Measurements from ENCODE around the gene AMOTL2. TPM values are rescaled to one million over a fixed set of nuclear protein-coding genes. Genes with fewer than 3 reads are reported as not detected.

Gene AMOTL2
- total RNA-seq, 1 experiment from 2014 or later = 146 TPM

DNA sequence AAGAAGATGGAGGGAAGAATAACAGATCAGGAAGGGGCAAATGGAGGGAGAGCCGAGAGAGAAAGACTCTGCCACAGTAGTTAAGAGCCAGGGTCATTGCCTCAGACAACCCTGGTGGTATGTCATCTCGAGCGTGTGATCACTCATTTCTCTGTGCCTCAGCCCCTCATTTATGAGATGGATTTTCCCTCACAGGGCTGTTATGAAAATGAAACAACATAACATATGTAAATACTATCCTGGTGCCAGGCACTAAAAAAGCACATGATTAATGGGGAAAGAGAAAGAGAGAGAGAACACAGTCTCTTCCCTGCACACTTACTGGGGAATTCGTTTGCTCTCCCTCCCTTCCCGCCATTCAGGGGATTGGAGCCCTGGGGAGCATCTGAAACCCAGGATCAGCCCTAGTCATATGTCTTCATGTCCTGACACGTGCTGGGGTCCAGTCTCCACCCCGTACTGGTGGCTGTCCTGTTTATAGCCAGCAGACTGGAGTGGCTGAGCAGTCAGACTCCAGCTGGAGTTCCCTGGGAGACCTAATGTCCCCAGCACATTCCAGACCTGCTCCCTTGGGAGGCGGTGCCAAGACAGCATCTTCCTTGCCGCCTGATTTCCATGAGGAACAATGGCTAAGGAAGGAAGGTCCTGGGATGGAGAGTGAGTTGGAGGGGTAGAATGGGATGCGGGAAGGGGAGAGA, 14.7 kb upstream of the AMOTL2 start:
- DNase-seq (ENCODE audit: low read depth, low spot score) = no peak
- Histone ChIP-seq H3K4me1 (ENCODE audit: control insufficient read depth, insufficient read depth, low read length) (no peaks in the 10 kb centered on the region), H3K27me3 (ENCODE audit: control insufficient read depth, insufficient read depth, low read length) (no peaks in the 10 kb centered on the region; the same call in 1 of the 2 replicates), H3K36me3 (ENCODE audit: control insufficient read depth, insufficient read depth, low read length) (no peaks in the 10 kb centered on the region), H3K27ac (ENCODE audit: low read length) (no peak overlapping the region), H3K4me3 (ENCODE audit: low read depth in 2 of 2, low read length in 2 of 2) (no peak overlapping the region), H3K9me3 (ENCODE audit: control insufficient read depth, insufficient read depth, low read depth, low read length) (no peaks in the 10 kb centered on the region)
- no peak for TF ChIP-seq SIN3A (IDR thresholded peaks at IDR 0.05; ENCODE audit: borderline replicate concordance, insufficient read depth, low read depth, low read length)
- no peak for TF ChIP-seq POLR2AphosphoS5 (IDR thresholded peaks at IDR 0.05; ENCODE audit: low read depth, low read length)
- TF ChIP-seq, protein P1, sequence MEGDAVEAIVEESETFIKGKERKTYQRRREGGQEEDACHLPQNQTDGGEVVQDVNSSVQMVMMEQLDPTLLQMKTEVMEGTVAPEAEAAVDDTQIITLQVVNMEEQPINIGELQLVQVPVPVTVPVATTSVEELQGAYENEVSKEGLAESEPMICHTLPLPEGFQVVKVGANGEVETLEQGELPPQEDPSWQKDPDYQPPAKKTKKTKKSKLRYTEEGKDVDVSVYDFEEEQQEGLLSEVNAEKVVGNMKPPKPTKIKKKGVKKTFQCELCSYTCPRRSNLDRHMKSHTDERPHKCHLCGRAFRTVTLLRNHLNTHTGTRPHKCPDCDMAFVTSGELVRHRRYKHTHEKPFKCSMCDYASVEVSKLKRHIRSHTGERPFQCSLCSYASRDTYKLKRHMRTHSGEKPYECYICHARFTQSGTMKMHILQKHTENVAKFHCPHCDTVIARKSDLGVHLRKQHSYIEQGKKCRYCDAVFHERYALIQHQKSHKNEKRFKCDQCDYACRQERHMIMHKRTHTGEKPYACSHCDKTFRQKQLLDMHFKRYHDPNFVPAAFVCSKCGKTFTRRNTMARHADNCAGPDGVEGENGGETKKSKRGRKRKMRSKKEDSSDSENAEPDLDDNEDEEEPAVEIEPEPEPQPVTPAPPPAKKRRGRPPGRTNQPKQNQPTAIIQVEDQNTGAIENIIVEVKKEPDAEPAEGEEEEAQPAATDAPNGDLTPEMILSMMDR (IDR thresholded peaks at IDR 0.05) = no peak
- TF ChIP-seq TCF7L2 (IDR thresholded peaks at IDR 0.05; ENCODE audit: low read depth, low read length) = no peak
- TF ChIP-seq, protein P2, sequence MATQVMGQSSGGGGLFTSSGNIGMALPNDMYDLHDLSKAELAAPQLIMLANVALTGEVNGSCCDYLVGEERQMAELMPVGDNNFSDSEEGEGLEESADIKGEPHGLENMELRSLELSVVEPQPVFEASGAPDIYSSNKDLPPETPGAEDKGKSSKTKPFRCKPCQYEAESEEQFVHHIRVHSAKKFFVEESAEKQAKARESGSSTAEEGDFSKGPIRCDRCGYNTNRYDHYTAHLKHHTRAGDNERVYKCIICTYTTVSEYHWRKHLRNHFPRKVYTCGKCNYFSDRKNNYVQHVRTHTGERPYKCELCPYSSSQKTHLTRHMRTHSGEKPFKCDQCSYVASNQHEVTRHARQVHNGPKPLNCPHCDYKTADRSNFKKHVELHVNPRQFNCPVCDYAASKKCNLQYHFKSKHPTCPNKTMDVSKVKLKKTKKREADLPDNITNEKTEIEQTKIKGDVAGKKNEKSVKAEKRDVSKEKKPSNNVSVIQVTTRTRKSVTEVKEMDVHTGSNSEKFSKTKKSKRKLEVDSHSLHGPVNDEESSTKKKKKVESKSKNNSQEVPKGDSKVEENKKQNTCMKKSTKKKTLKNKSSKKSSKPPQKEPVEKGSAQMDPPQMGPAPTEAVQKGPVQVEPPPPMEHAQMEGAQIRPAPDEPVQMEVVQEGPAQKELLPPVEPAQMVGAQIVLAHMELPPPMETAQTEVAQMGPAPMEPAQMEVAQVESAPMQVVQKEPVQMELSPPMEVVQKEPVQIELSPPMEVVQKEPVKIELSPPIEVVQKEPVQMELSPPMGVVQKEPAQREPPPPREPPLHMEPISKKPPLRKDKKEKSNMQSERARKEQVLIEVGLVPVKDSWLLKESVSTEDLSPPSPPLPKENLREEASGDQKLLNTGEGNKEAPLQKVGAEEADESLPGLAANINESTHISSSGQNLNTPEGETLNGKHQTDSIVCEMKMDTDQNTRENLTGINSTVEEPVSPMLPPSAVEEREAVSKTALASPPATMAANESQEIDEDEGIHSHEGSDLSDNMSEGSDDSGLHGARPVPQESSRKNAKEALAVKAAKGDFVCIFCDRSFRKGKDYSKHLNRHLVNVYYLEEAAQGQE (IDR thresholded peaks at IDR 0.05; ENCODE audit: insufficient read depth in 1 of 2, low read depth in 2 of 2, low read length in 1 of 2) = no peak
- no peak for ATAC-seq
- in situ Hi-C loops (cut with HindIII; ENCODE audit: low pct_unique_long_range_greater_than_20kb, low sequenced_read_pairs) (no loop called here), intact Hi-C loops (cut with micrococcal nuclease; ENCODE audit: unreplicated experiment) (no loop called here)
- no TSS peak for BruUV-seq (replicated peaks)
- ChIA-PET POLR2A (no interaction called here), CTCF (no interaction called here)

DNA sequence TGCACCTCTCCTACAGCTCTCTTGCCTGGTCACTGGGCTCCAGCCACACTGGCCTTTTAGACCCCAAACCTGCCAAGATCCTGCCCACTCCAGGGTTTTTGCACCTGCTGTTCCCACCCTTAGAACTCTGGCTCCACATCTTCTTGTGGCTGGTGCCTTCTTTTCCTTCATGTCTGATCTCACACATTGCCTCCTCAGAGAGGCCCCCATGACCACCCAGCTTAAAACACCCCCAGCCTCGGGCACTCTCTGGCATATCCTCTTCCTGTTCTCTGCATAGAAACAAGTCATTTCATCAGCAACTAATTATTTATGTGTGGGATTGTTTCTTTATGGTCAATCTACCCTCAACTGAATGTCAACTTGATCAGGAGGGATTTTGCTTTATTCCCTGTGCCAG, 14.0 kb upstream of the AMOTL2 start:
- in situ Hi-C loops (cut with HindIII; ENCODE audit: low pct_unique_long_range_greater_than_20kb, low sequenced_read_pairs) = no loop called here
- POLR2A ChIA-PET = no interaction called here
- CTCF ChIA-PET = interaction anchor here (0.6 kb wide), 1 partner anchor 89 kb away, joined by 9 read pairs; no protein-coding TSS in a partner anchor

More for the DNA sequence above, 14.0 kb upstream of the AMOTL2 start:
- DNase-seq (ENCODE audit: low read depth, low spot score) (no peak), ATAC-seq (no peak)
- Histone ChIP-seq H3K4me3 (ENCODE audit: low read depth in 2 of 2, low read length in 2 of 2) (no peak overlapping the region), H3K4me1 (ENCODE audit: control insufficient read depth, insufficient read depth, low read length) (no peaks in the 10 kb centered on the region), H3K36me3 (ENCODE audit: control insufficient read depth, insufficient read depth, low read length) (no peaks in the 10 kb centered on the region), H3K27ac (ENCODE audit: low read length) (no peak overlapping the region), H3K9me3 (ENCODE audit: control insufficient read depth, insufficient read depth, low read depth, low read length) (no peaks in the 10 kb centered on the region), H3K27me3 (ENCODE audit: control insufficient read depth, insufficient read depth, low read length) (no peaks in the 10 kb centered on the region; the same call in 1 of the 2 replicates)
- BruUV-seq (replicated peaks) = no TSS peak
- intact Hi-C loops (cut with micrococcal nuclease; ENCODE audit: unreplicated experiment) = no loop called here
- TF ChIP-seq POLR2AphosphoS5 (IDR thresholded peaks at IDR 0.05; ENCODE audit: low read depth, low read length) = no peak
- TF ChIP-seq, protein P2 (IDR thresholded peaks at IDR 0.05; ENCODE audit: insufficient read depth in 1 of 2, low read depth in 2 of 2, low read length in 1 of 2) = no peak
- TF ChIP-seq, protein P1 (IDR thresholded peaks at IDR 0.05) = no peak
- no peak for TF ChIP-seq TCF7L2 (IDR thresholded peaks at IDR 0.05; ENCODE audit: low read depth, low read length)
- TF ChIP-seq SIN3A (IDR thresholded peaks at IDR 0.05; ENCODE audit: borderline replicate concordance, insufficient read depth, low read depth, low read length) = no peak

All from Panc1 (cell line).